ENCODE results near the gene CHRDL2. TPM values are rescaled to one million over a fixed set of nuclear protein-coding genes. Genes with fewer than 3 reads are reported as not detected.

CHRDL2 gene
- not detected in 2 replicates for total RNA-seq (2022)
- Bru-seq, nascent RNA = not detected
- percentile 5 among the genes with signal in this experiment for BruChase-seq, experiment 1, labeled RNA remaining after a 6-hour chase
- BruChase-seq, experiment 2, labeled RNA remaining after a 2-hour chase = not detected
- long read RNA-seq = 0 reads

GRCh38 chr11:74731301-74732094 lies at the start of gene CHRDL2:
Gene CHRDL2 (minus strand): TSS chr11:74731426. CDS start chr11:74730888, 538 bp downstream.
- Mint-ChIP-seq H3K36me3 (ENCODE audit: insufficient read depth, unreplicated experiment) (no peaks in the 10 kb centered on the region), H3K4me3 (ENCODE audit: low read depth, unreplicated experiment) (peak within 1 kb of the TSS; percentile 46), H3K27me3 (ENCODE audit: unreplicated experiment) (peaks cover 85% of the 10 kb centered on the region), H3K9me3 (ENCODE audit: low read depth, unreplicated experiment) (no peaks in the 10 kb centered on the region), H3K4me1 (ENCODE audit: low read depth, unreplicated experiment) (no peaks in the 10 kb centered on the region), H3K27ac (ENCODE audit: unreplicated experiment) (no peak within 1 kb of the TSS)
- BruUV-seq (replicated peaks) = no TSS peak
- no peak for TF ChIP-seq CTCF (IDR thresholded peaks at IDR 0.05; ENCODE audit: unreplicated experiment)
- DNase-seq = peak; percentile 34
- intact Hi-C loops (cut with micrococcal nuclease; ENCODE audit: unreplicated experiment) = no loop called here
- CTCF ChIA-PET = no interaction called here

- Mint-ChIP-seq H3K4me3 (ENCODE audit: low read depth, unreplicated experiment) (no peak overlapping the region), H3K27ac (ENCODE audit: unreplicated experiment) (no peak overlapping the region), H3K9me3 (ENCODE audit: low read depth, unreplicated experiment) (no peaks in the 10 kb centered on the region), H3K4me1 (ENCODE audit: low read depth, unreplicated experiment) (peaks cover 29% of the 10 kb centered on the region), H3K27me3 (ENCODE audit: unreplicated experiment) (no peaks in the 10 kb centered on the region), H3K36me3 (ENCODE audit: insufficient read depth, unreplicated experiment) (no peaks in the 10 kb centered on the region)
- DNase-seq = no peak
- no TSS peak for BruUV-seq (replicated peaks)
- TF ChIP-seq CTCF (IDR thresholded peaks at IDR 0.05; ENCODE audit: unreplicated experiment) = no peak
- CTCF ChIA-PET = no interaction called here
- intact Hi-C loops (cut with micrococcal nuclease; ENCODE audit: unreplicated experiment) = no loop called here
Measured at GRCh38 chr11:74780248-74781005, 49.2 kb upstream of the CHRDL2 start.

GRCh38 chr11:74778581-74778980 lies 47.4 kb upstream of the CHRDL2 start:
- CTCF ChIA-PET = no interaction called here
- H3K4me1 Mint-ChIP-seq (ENCODE audit: low read depth, unreplicated experiment) = peaks cover 31% of the 10 kb centered on the region
- no peak overlapping the region for H3K27ac Mint-ChIP-seq (ENCODE audit: unreplicated experiment)
- intact Hi-C loops (cut with micrococcal nuclease; ENCODE audit: unreplicated experiment) = no loop called here
- no peaks in the 10 kb centered on the region for H3K36me3 Mint-ChIP-seq (ENCODE audit: insufficient read depth, unreplicated experiment)
- H3K9me3 Mint-ChIP-seq (ENCODE audit: low read depth, unreplicated experiment) = no peaks in the 10 kb centered on the region
- H3K4me3 Mint-ChIP-seq (ENCODE audit: low read depth, unreplicated experiment) = no peak overlapping the region
- no TSS peak for BruUV-seq (replicated peaks)
- TF ChIP-seq CTCF (IDR thresholded peaks at IDR 0.05; ENCODE audit: unreplicated experiment) = no peak
- no peaks in the 10 kb centered on the region for H3K27me3 Mint-ChIP-seq (ENCODE audit: unreplicated experiment)
- no peak for DNase-seq

GRCh38 chr11:74777877-74778276 lies 46.7 kb upstream of the CHRDL2 start:
- peaks cover 33% of the 10 kb centered on the region for H3K4me1 Mint-ChIP-seq (ENCODE audit: low read depth, unreplicated experiment)
- H3K27ac Mint-ChIP-seq (ENCODE audit: unreplicated experiment) = no peak overlapping the region
- no peak for DNase-seq
- H3K9me3 Mint-ChIP-seq (ENCODE audit: low read depth, unreplicated experiment) = no peaks in the 10 kb centered on the region
- CTCF ChIA-PET = no interaction called here
- no peaks in the 10 kb centered on the region for H3K36me3 Mint-ChIP-seq (ENCODE audit: insufficient read depth, unreplicated experiment)
- intact Hi-C loops (cut with micrococcal nuclease; ENCODE audit: unreplicated experiment) = no loop called here
- no peaks in the 10 kb centered on the region for H3K27me3 Mint-ChIP-seq (ENCODE audit: unreplicated experiment)
- BruUV-seq (replicated peaks) = no TSS peak
- no peak overlapping the region for H3K4me3 Mint-ChIP-seq (ENCODE audit: low read depth, unreplicated experiment)
- no peak for TF ChIP-seq CTCF (IDR thresholded peaks at IDR 0.05; ENCODE audit: unreplicated experiment)
